ENCODE results near the gene CR1.
"Not testable (repeated sequence)": the region's sequence is repeated elsewhere in the genome, so short reads cannot be mapped to it uniquely, and the experiment has no call there.

GRCh38 chr1:207625504-207626071 lies 129.6 kb downstream of the CR1 start:
- TF ChIP-seq ATF3 (IDR thresholded peaks at IDR 0.05; ENCODE audit: insufficient read depth, low read depth, low read length); TCF12 (IDR thresholded peaks at IDR 0.05; ENCODE audit: low read depth, low read length); BACH1 (IDR thresholded peaks at IDR 0.05; ENCODE audit: low read length): not testable (repeated sequence)
